Liver (tissue), 3 donors: ENCODE results near the gene RPS6KA3.

Experiments used
- CTCF ChIP-seq: fragments of 150-350 bp; IDR thresholded peaks from 2 replicates; pipeline ENCODE4 v1.5.1; 2017; ENCODE audit warnings: improper control_type of control experiment, low read depth, low read length; ENCODE audit not compliant: missing input control
- HNF4G ChIP-seq: IDR thresholded peaks from 2 replicates; pipeline ENCODE4 v1.6.1; 2016; ENCODE audit warnings: antibody characterized with exemption
- JUND ChIP-seq, 2 donors: IDR thresholded peaks; 2 replicates each; pipeline ENCODE4 v1.6.1; 2016; ENCODE audit warnings: antibody characterized with exemption in 2 of 2
- REST ChIP-seq: IDR thresholded peaks from 2 replicates; pipeline ENCODE4 v1.6.1; 2016; ENCODE audit warnings: antibody characterized with exemption, mild to moderate bottlenecking
- SP1 ChIP-seq: IDR thresholded peaks from 2 replicates; pipeline ENCODE4 v1.6.1; 2018; ENCODE audit warnings: antibody characterized with exemption, mild to moderate bottlenecking
- TAF1 ChIP-seq: conservative IDR thresholded peaks from 2 replicates; pipeline ENCODE4 v1.6.1; 2016; ENCODE audit warnings: antibody characterized with exemption, mild to moderate bottlenecking
- donor health status: healthy.
- donor health status: healthy.

GRCh38 chrX:20147561-20147960, 119.1 kb downstream of the RPS6KA3 start:
- TF ChIP-seq TAF1 (no peak), REST (no peak), CTCF (no peak), JUND (IDR thresholded peaks at IDR 0.05) (no peak), HNF4G (no peak), SP1 (no peak)
